NCI-H1417 treated with DMSO at 0.1 percent for 48 hours (cell line): ENCODE results near the gene OR5K3.
"Not testable (repeated sequence)": the region's sequence is repeated elsewhere in the genome, so short reads cannot be mapped to it uniquely, and the experiment has no call there.

Source experiments
- DNase-seq: peaks from one replicate; lab custom pipeline; 2025; lab: John Stamatoyannopoulos, UW

The OR5K3 gene

GRCh38 chr3:98390366-98390765 lies at the start of gene OR5K3:
OR5K3 (plus strand) TSS chr3:98390666; CDS start chr3:98390666, 0 bp downstream.
- no peak for DNase-seq

- no peak for DNase-seq
Observed at GRCh38 chr3:98341758-98342157, 48.7 kb upstream of the OR5K3 start.

GRCh38 chr3:98343647-98344507 lies 46.6 kb upstream of the OR5K3 start:
- no peak for DNase-seq

- no peak for DNase-seq
Observed at GRCh38 chr3:98350082-98350481, 40.4 kb upstream of the OR5K3 start.

- no peak for DNase-seq
Observed at GRCh38 chr3:98353554-98353953, 36.9 kb upstream of the OR5K3 start, which contains the start of gene OR5K4. OR5K4 (plus strand) TSS chr3:98353854; CDS start chr3:98353854, 0 bp downstream.

GRCh38 chr3:98359250-98359649 lies 31.2 kb upstream of the OR5K3 start:
- no peak for DNase-seq

GRCh38 chr3:98359993-98360675 lies 30.3 kb upstream of the OR5K3 start:
- no peak for DNase-seq

GRCh38 chr3:98360681-98361080 lies 29.8 kb upstream of the OR5K3 start:
- DNase-seq, result no peak

- no peak for DNase-seq
Observed at GRCh38 chr3:98361289-98361688, 29.2 kb upstream of the OR5K3 start.

- no peak for DNase-seq
Observed at GRCh38 chr3:98367464-98368246, 22.8 kb upstream of the OR5K3 start.

GRCh38 chr3:98371186-98371585 lies 19.3 kb upstream of the OR5K3 start:
- no peak for DNase-seq

GRCh38 chr3:98371853-98372252 lies 18.6 kb upstream of the OR5K3 start:
- no peak for DNase-seq

- DNase-seq, result no peak
Observed at GRCh38 chr3:98372445-98372844, 18.0 kb upstream of the OR5K3 start.

GRCh38 chr3:98376631-98377030 lies 13.8 kb upstream of the OR5K3 start:
- DNase-seq, result no peak

GRCh38 chr3:98388147-98388546 lies 2.3 kb upstream of the OR5K3 start:
- no peak for DNase-seq

- no peak for DNase-seq
Observed at GRCh38 chr3:98395101-98395500, 4.6 kb downstream of the OR5K3 start.

- DNase-seq, result not testable (repeated sequence)
Observed at GRCh38 chr3:98396482-98396881, 6.0 kb downstream of the OR5K3 start.

GRCh38 chr3:98398513-98398912 lies 8.0 kb downstream of the OR5K3 start:
- DNase-seq, result no peak

- no peak for DNase-seq
Observed at GRCh38 chr3:98402507-98402906, 12.0 kb downstream of the OR5K3 start.

- DNase-seq, result no peak
Observed at GRCh38 chr3:98404010-98404409, 13.5 kb downstream of the OR5K3 start.

GRCh38 chr3:98406034-98406433 lies 15.6 kb downstream of the OR5K3 start:
- DNase-seq, result no peak

- no peak for DNase-seq
Observed at GRCh38 chr3:98432575-98432974, 42.1 kb downstream of the OR5K3 start.
